ENCODE measurements around the gene FKBP4. TPM values are rescaled to one million over a fixed set of nuclear protein-coding genes. Genes with fewer than 3 reads are reported as not detected.

Gene FKBP4
- total RNA-seq, 1 experiment from 2014 or later, result 162 TPM

- no peaks in the 10 kb centered on the region for H3F3A ChIP-seq (ENCODE audit: low read length, unreplicated experiment)
- H3K9me2 ChIP-seq (replicated peaks; ENCODE audit: low read length), result no peaks in the 10 kb centered on the region
- H3K4me3 ChIP-seq (ENCODE audit: low read length), result peak within 1 kb of the TSS; percentile 74
- ChIA-PET POLR2A (ENCODE audit: unreplicated experiment) (interaction anchor here (0.6 kb wide), 1 partner anchor 63 kb away, joined by 4 read pairs; no protein-coding TSS in a partner anchor), CTCF (interaction anchor here (0.5 kb wide), 1 partner anchor 229 kb away, joined by 3 read pairs; no protein-coding TSS in a partner anchor)
- peak within 1 kb of the TSS; percentile 85 for H3K27ac ChIP-seq (ENCODE audit: low read length)
- ATAC-seq (peak; percentile 95), DNase-seq (peak; percentile 95)
- H3K9me3 ChIP-seq (ENCODE audit: low read length), result no peaks in the 10 kb centered on the region
- TSS peak; percentile 77 for BruUV-seq (replicated peaks)
- no peaks in the 10 kb centered on the region for H4K20me1 ChIP-seq (ENCODE audit: low read length)
- no peaks in the 10 kb centered on the region; the same call in 1 of the 2 replicates for H3K36me3 ChIP-seq (ENCODE audit: low read depth, low read length)
- TF ChIP-seq EZH2 (IDR thresholded peaks at IDR 0.05; ENCODE audit: low read length, unreplicated experiment) (no peak), EZH2phosphoT487 (IDR thresholded peaks at IDR 0.05; ENCODE audit: borderline replicate concordance, low read length) (no peak)
- TF ChIP-seq, protein P1, sequence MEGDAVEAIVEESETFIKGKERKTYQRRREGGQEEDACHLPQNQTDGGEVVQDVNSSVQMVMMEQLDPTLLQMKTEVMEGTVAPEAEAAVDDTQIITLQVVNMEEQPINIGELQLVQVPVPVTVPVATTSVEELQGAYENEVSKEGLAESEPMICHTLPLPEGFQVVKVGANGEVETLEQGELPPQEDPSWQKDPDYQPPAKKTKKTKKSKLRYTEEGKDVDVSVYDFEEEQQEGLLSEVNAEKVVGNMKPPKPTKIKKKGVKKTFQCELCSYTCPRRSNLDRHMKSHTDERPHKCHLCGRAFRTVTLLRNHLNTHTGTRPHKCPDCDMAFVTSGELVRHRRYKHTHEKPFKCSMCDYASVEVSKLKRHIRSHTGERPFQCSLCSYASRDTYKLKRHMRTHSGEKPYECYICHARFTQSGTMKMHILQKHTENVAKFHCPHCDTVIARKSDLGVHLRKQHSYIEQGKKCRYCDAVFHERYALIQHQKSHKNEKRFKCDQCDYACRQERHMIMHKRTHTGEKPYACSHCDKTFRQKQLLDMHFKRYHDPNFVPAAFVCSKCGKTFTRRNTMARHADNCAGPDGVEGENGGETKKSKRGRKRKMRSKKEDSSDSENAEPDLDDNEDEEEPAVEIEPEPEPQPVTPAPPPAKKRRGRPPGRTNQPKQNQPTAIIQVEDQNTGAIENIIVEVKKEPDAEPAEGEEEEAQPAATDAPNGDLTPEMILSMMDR (conservative IDR thresholded peaks at IDR 0.05; ENCODE audit: low read depth, low read length), result no peak
- peaks cover 26% of the 10 kb centered on the region for H3K79me2 ChIP-seq (ENCODE audit: low read length)
- peak within 1 kb of the TSS; percentile 79 for H2AFZ ChIP-seq (ENCODE audit: low read length)
- H3K4me2 ChIP-seq (ENCODE audit: low read length), result peak within 1 kb of the TSS; percentile 92
- intact Hi-C loops (cut with micrococcal nuclease), result loop anchor here (1.0 to 5.0 kb wide), 3 partner anchors 16 to 72 kb away; partner anchors contain the start of genes FOXM1 and RHNO1
- H3K9ac ChIP-seq (ENCODE audit: low read length), result peak within 1 kb of the TSS; percentile 92
- H3K27me3 ChIP-seq (ENCODE audit: low read length), result no peaks in the 10 kb centered on the region
- H3K4me1 ChIP-seq (ENCODE audit: insufficient read depth, low read length), result peaks cover 11% of the 10 kb centered on the region; the same call in 1 of the 2 replicates
These were observed 17.8 kb downstream of the FKBP4 start, which contains the start of gene ITFG2 for GRCh38 chr12:2812290-2813213. Gene ITFG2 (plus strand): TSS chr12:2812668. CDS start chr12:2812761, 93 bp downstream.

DNA sequence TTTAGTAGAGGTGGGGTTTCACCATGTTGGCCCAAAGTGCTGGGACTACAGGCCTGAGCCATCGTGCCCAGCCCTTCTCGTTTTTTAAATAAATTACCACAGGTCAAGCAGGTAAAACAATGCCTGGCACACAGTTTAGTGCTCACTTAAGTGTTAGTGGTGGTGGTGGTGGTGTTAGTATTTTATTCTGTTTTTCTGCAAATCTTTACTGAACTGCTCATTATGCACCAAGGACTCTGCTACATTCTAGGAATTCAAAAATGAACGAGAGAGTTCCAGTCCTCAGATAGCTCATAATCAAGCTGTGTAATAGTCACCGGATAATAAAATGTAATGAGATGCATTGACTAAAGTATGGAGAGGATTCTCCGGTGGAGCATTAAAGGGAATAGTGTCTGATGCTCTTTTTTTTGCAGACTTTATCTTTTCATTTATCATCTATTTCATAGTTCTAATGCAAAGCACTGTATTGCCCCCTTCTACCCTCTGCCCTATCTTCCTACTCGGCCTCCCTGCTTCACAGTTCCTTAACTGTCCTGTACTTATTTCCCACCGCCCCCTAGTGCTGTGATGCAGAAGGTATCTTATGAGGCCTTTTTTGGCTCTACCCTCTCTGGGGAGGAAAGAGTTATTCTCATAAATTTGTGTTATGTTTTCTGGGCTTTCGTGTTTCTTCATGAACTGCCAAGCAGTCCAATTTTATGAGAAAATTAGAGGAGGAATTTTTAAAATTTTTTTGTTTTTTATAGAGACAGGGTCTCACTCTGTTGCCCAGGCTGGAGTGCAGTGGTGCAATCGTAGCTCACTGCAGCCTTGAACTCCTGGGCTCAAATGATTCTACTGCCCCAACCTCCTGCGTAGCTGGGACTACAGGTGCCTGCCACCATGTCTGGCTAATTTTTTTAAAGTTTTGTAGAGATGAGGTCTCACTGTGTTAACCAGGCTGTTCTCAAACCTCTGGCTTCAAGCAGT is 18.7 kb downstream of the FKBP4 start:
- BruUV-seq (replicated peaks), result no TSS peak
- Histone ChIP-seq H3K36me3 (ENCODE audit: low read depth, low read length) (no peaks in the 10 kb centered on the region; the same call in 1 of the 2 replicates), H3F3A (ENCODE audit: low read length, unreplicated experiment) (no peaks in the 10 kb centered on the region), H3K9me3 (ENCODE audit: low read length) (no peaks in the 10 kb centered on the region), H3K27me3 (ENCODE audit: low read length) (no peaks in the 10 kb centered on the region), H3K4me3 (ENCODE audit: low read length) (peak overlapping the region; percentile 74), H3K9ac (ENCODE audit: low read length) (peak overlapping the region; percentile 92), H3K27ac (ENCODE audit: low read length) (peak overlapping the region; percentile 85), H4K20me1 (ENCODE audit: low read length) (no peaks in the 10 kb centered on the region), H3K79me2 (ENCODE audit: low read length) (peaks cover 26% of the 10 kb centered on the region), H2AFZ (ENCODE audit: low read length) (peak overlapping the region; percentile 79), H3K9me2 (replicated peaks; ENCODE audit: low read length) (no peaks in the 10 kb centered on the region), H3K4me1 (ENCODE audit: insufficient read depth, low read length) (peaks cover 11% of the 10 kb centered on the region; the same call in 1 of the 2 replicates), H3K4me2 (ENCODE audit: low read length) (peak overlapping the region; percentile 92)
- TF ChIP-seq EZH2 (IDR thresholded peaks at IDR 0.05; ENCODE audit: low read length, unreplicated experiment), result no peak
- TF ChIP-seq, protein P1 (conservative IDR thresholded peaks at IDR 0.05; ENCODE audit: low read depth, low read length), result peak; percentile 73
- DNase-seq, result peak; percentile 63
- ChIA-PET POLR2A (ENCODE audit: unreplicated experiment) (interaction anchor here (0.6 kb wide), 1 partner anchor 62 kb away, joined by 4 read pairs; no protein-coding TSS in a partner anchor), CTCF (no interaction called here)
- intact Hi-C loops (cut with micrococcal nuclease), result loop anchor here (2.0 to 5.0 kb wide), 2 partner anchors 64 to 73 kb away; partner anchors contain the start of genes FOXM1 and RHNO1
- ATAC-seq, result peak; percentile 57
